Liver (tissue), 3 donors: ENCODE results near the gene PDE4B.

Experiments used
- EGR1 ChIP-seq, 2 donors: IDR thresholded peaks; 2 replicates each; pipeline ENCODE4 v1.6.1; 2016 to 2018; ENCODE audit warnings: antibody characterized with exemption in 2 of 2, low read depth in 2 of 2
- FOXA1 ChIP-seq: IDR thresholded peaks from 2 replicates; pipeline ENCODE4 v1.6.1; 2016; ENCODE audit warnings: antibody characterized with exemption
- JUND ChIP-seq, 2 donors: IDR thresholded peaks; 2 replicates each; pipeline ENCODE4 v1.6.1; 2016; ENCODE audit warnings: antibody characterized with exemption in 2 of 2
- NR2F2 ChIP-seq: IDR thresholded peaks from 2 replicates; pipeline ENCODE4 v1.6.1; 2016; ENCODE audit warnings: antibody characterized with exemption
- RAD21 ChIP-seq, 2 donors: IDR thresholded peaks; 2 replicates each; pipeline ENCODE4 v1.6.1; 2016; ENCODE audit warnings: antibody characterized with exemption in 2 of 2, mild to moderate bottlenecking in 2 of 2
- RXRA ChIP-seq, 2 donors: IDR thresholded peaks; 2 replicates each; pipeline ENCODE4 v1.6.1; 2017 to 2018; ENCODE audit warnings: antibody characterized with exemption in 2 of 2, mild to moderate bottlenecking in 1 of 2
- SP1 ChIP-seq: IDR thresholded peaks from 2 replicates; pipeline ENCODE4 v1.6.1; 2018; ENCODE audit warnings: antibody characterized with exemption, mild to moderate bottlenecking
- TAF1 ChIP-seq: conservative IDR thresholded peaks from 2 replicates; pipeline ENCODE4 v1.6.1; 2016; ENCODE audit warnings: antibody characterized with exemption, mild to moderate bottlenecking
- TF ChIP-seq, protein P1 (sequence below): IDR thresholded peaks from 2 replicates; pipeline ENCODE4 v1.6.1; 2016; ENCODE audit warnings: antibody characterized with exemption
- TF ChIP-seq, protein P2 (sequence below): fragments of 150-350 bp; IDR thresholded peaks from 2 replicates; pipeline ENCODE4 v1.5.1; 2017; ENCODE audit warnings: improper control_type of control experiment, low read depth, low read length; ENCODE audit not compliant: missing input control
- TF ChIP-seq, protein P3 (sequence below): IDR thresholded peaks from 2 replicates; pipeline ENCODE4 v1.6.1; 2016; ENCODE audit warnings: antibody characterized with exemption
- TF ChIP-seq, protein P4 (sequence below): IDR thresholded peaks from 2 replicates; pipeline ENCODE4 v1.6.1; 2016; ENCODE audit warnings: antibody characterized with exemption, mild to moderate bottlenecking
- donor health status: healthy.
- donor health status: healthy.

DNA sequence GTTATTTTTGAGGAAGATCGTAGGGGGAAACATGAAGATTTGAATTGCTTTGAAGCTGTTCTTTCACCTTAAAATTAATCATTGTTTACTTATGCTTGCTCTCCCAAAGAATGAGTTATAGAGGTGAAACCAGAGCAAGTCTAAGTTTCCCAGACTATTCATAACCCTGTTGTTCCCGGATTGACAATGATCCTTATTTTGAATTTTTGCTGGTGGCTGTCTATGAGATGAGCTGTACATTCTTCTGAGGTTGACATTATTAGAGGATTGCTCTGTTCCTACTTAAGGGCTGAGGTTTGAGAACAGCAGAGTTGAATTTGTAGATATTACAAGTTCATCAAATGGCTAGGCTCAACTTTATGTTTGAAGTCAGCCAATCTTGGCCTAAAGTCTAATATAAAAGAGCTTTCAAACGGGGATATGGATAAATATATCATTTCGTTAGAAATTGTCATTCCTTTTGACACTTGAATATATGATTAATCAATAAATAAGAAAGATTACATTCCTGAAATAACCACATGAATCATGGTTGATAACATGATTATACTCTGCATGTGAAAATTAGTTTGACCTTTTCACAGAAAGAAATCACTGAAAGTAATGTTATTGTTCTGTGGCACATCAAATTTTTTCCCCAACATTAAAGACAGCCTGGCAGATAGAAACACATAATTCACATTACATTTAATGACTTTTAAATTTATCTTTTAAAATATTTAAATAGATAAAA is 19.1 kb upstream of the PDE4B start:
- TF ChIP-seq, protein P1, sequence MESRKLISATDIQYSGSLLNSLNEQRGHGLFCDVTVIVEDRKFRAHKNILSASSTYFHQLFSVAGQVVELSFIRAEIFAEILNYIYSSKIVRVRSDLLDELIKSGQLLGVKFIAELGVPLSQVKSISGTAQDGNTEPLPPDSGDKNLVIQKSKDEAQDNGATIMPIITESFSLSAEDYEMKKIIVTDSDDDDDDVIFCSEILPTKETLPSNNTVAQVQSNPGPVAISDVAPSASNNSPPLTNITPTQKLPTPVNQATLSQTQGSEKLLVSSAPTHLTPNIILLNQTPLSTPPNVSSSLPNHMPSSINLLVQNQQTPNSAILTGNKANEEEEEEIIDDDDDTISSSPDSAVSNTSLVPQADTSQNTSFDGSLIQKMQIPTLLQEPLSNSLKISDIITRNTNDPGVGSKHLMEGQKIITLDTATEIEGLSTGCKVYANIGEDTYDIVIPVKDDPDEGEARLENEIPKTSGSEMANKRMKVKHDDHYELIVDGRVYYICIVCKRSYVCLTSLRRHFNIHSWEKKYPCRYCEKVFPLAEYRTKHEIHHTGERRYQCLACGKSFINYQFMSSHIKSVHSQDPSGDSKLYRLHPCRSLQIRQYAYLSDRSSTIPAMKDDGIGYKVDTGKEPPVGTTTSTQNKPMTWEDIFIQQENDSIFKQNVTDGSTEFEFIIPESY = no peak
- TF ChIP-seq, protein P2, sequence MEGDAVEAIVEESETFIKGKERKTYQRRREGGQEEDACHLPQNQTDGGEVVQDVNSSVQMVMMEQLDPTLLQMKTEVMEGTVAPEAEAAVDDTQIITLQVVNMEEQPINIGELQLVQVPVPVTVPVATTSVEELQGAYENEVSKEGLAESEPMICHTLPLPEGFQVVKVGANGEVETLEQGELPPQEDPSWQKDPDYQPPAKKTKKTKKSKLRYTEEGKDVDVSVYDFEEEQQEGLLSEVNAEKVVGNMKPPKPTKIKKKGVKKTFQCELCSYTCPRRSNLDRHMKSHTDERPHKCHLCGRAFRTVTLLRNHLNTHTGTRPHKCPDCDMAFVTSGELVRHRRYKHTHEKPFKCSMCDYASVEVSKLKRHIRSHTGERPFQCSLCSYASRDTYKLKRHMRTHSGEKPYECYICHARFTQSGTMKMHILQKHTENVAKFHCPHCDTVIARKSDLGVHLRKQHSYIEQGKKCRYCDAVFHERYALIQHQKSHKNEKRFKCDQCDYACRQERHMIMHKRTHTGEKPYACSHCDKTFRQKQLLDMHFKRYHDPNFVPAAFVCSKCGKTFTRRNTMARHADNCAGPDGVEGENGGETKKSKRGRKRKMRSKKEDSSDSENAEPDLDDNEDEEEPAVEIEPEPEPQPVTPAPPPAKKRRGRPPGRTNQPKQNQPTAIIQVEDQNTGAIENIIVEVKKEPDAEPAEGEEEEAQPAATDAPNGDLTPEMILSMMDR = no peak
- no peak for TF ChIP-seq RXRA (IDR thresholded peaks at IDR 0.05)
- TF ChIP-seq JUND (IDR thresholded peaks at IDR 0.05) = no peak
- TF ChIP-seq TAF1 = no peak
- TF ChIP-seq, protein P3, sequence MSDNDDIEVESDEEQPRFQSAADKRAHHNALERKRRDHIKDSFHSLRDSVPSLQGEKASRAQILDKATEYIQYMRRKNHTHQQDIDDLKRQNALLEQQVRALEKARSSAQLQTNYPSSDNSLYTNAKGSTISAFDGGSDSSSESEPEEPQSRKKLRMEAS = no peak
- no peak for TF ChIP-seq SP1
- TF ChIP-seq RAD21 (IDR thresholded peaks at IDR 0.05) = no peak
- no peak for TF ChIP-seq NR2F2
- no peak for TF ChIP-seq EGR1 (IDR thresholded peaks at IDR 0.05; ENCODE audit: low read depth in 2 of 2)
- TF ChIP-seq, protein P4, sequence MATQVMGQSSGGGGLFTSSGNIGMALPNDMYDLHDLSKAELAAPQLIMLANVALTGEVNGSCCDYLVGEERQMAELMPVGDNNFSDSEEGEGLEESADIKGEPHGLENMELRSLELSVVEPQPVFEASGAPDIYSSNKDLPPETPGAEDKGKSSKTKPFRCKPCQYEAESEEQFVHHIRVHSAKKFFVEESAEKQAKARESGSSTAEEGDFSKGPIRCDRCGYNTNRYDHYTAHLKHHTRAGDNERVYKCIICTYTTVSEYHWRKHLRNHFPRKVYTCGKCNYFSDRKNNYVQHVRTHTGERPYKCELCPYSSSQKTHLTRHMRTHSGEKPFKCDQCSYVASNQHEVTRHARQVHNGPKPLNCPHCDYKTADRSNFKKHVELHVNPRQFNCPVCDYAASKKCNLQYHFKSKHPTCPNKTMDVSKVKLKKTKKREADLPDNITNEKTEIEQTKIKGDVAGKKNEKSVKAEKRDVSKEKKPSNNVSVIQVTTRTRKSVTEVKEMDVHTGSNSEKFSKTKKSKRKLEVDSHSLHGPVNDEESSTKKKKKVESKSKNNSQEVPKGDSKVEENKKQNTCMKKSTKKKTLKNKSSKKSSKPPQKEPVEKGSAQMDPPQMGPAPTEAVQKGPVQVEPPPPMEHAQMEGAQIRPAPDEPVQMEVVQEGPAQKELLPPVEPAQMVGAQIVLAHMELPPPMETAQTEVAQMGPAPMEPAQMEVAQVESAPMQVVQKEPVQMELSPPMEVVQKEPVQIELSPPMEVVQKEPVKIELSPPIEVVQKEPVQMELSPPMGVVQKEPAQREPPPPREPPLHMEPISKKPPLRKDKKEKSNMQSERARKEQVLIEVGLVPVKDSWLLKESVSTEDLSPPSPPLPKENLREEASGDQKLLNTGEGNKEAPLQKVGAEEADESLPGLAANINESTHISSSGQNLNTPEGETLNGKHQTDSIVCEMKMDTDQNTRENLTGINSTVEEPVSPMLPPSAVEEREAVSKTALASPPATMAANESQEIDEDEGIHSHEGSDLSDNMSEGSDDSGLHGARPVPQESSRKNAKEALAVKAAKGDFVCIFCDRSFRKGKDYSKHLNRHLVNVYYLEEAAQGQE = no peak
- no peak for TF ChIP-seq FOXA1
